GM19035 (cell line): ENCODE data around the gene ZNF565.
"Not testable (repeated sequence)": the region's sequence is repeated elsewhere in the genome, so short reads cannot be mapped to it uniquely, and the experiment has no call there.

Source experiments
- ATAC-seq: cut with Tn5 transposase; IDR thresholded peaks from one replicate; pipeline ENCODE4 v1.9.1; 2021; ENCODE audit not compliant: unreplicated experiment

ZNF565 gene

DNA sequence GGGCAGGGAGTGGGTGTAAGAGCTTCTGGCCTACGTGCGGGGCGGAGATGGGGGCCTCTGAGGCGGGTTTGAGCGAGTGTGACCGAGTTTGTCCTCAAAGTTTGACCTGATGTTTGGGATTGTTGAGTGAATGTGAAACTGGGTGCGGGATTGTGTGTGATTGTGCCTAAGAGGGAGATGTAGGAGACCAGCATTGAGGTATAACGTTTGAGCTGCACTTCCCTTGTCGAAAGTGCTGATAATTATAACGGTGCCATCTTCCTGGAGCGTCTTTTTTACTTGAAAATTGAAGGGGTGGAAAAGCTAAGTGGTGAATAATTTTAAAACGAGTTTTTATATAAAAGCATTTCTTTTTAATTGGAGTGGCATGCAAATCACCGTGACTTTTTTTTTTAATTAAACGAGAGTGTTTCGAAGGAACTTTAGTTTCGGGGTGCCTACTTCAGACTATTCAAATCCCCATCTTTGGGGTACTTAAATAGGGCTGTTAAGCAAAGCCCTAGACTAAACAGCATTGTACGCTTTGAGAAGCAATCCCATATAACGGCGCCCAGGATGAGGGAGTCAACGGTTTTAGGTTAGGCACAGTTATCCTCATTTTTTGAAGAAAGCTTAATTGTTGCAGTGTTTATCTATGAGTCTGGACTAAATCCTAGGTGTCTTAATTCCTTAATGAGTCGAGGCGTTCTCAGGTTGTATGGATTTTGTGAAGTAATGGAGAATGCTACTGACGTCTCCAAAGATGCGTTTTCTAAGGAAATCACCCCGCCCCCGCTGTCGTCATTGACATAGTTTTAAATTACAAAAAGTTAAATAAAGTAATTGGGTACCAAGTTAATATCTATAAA, 1.0 kb upstream of the ZNF565 start:
- no peak for ATAC-seq

- no peak for ATAC-seq
Measured at GRCh38 chr19:36212895-36213294, 1.6 kb downstream of the ZNF565 start.

DNA sequence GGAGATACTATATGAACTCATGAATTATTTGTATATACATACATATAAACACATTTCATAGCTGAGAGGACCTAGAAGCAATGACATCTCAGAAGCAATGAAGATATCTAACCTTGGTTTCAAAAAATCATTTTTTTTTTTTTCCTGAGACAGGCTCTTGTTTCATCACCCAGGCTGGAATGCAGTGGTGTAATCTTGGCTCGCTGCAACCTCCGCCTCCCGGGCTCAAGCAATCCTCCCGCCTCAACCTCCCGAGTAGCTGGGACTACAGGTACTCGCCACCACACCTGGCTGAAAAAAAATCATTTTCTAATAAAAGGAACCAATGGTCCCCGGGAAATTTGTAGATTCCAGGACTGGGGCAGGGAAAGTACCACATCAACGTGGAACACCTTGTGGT, 4.0 kb downstream of the ZNF565 start:
- ATAC-seq: no peak

- no peak for ATAC-seq
Measured at GRCh38 chr19:36209372-36209771, 5.1 kb downstream of the ZNF565 start.

GRCh38 chr19:36207605-36208252, 6.7 kb downstream of the ZNF565 start:
- ATAC-seq: peak; percentile 67

GRCh38 chr19:36203293-36203692, 11.2 kb downstream of the ZNF565 start:
- ATAC-seq: no peak

GRCh38 chr19:36201684-36202083, 12.8 kb downstream of the ZNF565 start:
- no peak for ATAC-seq

DNA sequence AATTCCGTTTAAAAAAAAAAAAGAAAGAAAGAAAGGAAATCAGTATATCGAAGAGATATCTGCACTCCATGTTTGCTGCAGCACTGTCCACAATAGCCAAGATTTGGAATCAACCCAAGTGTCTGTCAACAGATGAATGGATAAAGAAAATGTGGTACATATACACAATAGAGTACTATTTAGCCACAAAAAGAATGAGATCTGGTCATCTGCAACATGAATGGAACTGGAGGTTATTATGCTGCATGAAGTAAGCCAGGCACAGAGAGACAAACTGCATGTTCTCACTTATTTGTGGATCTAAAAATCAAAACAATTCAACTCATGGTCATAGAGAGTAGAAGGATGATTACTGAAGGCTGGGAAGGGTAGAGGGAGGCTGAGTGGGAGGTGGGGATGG, 16.3 kb downstream of the ZNF565 start:
- ATAC-seq: no peak

DNA sequence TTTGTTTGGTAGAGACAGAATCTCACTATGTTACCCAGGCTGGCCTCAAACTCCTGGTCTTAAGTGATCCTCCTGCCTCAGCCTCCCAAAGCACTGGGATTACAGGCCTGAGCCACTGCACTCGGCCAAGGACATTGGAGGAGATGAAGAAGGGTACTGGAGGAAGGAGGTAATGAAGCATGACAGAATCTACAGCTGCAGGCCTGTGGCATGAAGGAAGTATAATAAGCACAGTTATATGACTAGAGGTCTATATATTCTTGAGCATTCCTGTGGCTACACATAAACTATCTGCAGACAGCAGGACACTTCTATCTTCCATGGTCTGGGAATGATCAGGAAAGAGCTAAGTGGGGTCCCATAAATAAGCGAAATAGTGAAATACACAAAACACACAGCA, 18.2 kb downstream of the ZNF565 start:
- ATAC-seq: no peak

DNA sequence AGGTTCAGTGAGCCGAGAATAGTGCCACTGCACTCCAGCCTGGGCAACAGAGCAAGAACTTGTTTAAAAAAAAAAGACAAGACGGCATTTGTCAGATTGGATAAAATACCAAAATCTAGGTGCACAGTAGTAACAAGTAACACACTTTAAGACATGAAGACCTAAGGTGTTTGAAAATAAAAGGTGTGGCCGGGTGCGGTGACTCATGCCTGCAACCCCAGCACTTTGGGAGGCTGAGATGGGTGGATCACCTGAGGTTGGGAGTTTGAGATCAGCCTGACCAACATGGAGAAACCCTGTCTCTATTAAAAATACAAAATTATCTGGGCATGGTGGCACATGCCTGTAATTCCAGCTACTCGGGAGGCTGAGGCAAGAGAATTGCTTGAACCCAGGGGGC, 27.7 kb downstream of the ZNF565 start:
- ATAC-seq: not testable (repeated sequence)

DNA sequence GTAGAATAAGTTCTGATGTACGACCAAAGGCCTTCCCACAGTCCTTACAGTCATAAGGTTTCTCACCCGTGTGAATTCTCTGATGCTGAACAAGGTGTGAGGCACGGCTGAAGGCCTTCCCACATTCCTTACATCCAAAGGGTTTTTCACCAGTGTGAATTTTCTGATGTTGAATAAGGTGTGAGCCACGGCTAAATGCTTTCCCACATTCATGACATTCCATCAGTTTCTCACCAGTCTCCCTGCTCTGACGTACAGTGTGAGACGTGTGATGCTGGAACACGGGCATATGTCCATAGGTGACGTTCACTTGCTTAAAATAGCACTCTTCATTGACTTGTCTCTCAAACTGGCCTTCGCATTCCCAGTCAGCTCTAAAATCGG, 31.2 kb downstream of the ZNF565 start:
- no peak for ATAC-seq

DNA sequence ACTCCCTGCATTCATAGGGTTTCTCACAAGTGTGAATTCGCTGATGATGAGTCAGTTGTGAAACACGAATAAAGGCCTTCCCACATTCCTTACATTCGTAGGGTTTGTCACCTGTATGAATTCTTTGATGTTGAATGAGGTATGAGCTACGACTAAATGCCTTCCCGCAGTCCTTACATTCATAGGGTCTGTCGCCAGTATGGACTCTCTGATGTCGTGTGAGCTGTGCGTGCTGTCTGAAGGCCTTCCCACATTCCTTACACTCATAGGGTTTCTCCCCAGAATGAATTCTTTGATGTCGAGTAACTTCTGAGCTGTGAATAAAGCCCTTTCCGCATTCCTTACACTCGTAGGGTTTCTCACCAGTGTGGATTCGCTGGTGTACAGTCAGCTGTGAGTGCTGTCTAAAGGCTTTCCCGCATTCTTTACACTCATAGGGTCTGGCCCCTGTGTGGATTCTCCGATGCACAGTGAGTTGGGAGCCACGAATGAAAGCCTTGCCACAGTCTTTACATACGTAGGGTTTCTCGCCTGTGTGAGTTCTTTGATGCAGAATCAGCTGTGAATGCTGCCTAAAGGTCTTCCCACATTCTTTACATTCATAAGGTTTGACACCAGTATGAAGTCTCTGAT, 31.7 kb downstream of the ZNF565 start:
- ATAC-seq: no peak

DNA sequence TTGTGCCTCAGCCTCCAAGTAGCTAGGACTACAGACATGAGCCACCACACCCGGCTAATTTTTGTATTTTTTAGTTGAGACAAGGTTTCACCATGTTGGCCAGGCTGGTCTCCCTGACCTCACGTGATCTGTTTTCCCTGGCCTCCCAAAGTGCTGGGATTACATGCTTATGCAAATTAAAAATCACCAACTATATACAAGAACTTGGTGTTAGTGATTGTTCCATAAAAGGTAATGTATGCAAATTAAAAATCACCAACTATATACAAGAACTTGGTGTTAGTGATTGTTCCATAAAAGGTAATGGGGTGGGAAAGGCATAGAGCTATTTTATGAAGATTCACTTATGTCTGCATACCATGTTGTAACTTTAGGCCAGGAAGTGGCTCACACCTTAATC, 35.4 kb downstream of the ZNF565 start:
- ATAC-seq: not testable (repeated sequence)

- ATAC-seq: not testable (repeated sequence)
Measured at GRCh38 chr19:36173846-36174245, 40.6 kb downstream of the ZNF565 start.

- no peak for ATAC-seq
Measured at GRCh38 chr19:36172852-36173251, 41.6 kb downstream of the ZNF565 start.

- no peak for ATAC-seq
Measured at GRCh38 chr19:36169084-36169760, 45.2 kb downstream of the ZNF565 start.

- ATAC-seq: no peak
Measured at GRCh38 chr19:36163813-36164212, 50.7 kb downstream of the ZNF565 start.

DNA sequence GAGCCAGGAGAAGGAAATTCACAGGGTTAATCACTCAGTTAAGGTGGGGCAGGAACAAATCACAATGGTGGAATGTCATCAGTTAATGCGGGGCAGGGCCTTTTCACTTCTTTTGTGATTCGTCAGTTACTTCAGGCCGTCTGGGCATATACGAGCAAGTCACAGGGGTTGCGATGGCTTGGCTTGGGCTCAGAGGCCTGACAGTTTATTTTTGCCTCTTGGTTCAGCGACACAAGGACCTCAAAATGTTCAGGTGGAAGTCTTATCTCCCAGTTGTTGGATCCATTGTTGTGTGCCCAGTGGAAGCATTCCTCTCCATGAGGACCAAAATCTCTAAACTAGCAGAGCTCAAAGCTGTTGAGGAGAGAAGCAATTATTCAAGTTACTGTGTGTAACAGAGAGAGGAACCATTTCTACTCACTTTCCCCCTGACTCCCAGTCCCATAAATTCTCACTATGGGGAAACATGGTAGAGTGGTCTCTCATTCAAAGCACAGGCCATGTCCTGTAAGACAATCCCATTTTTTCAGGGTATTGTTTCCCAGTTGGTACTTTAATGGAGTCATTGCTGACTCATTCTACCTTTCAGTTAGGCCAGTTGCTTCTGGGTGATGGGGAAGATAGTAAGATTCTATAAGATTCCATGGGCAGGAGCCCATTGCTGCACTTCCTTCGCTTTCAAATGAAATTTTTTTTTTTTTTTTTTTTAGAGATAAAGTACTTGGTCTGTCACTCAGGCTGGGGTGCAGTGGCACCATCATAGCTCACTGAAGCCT, 53.5 kb downstream of the ZNF565 start:
- ATAC-seq: no peak

DNA sequence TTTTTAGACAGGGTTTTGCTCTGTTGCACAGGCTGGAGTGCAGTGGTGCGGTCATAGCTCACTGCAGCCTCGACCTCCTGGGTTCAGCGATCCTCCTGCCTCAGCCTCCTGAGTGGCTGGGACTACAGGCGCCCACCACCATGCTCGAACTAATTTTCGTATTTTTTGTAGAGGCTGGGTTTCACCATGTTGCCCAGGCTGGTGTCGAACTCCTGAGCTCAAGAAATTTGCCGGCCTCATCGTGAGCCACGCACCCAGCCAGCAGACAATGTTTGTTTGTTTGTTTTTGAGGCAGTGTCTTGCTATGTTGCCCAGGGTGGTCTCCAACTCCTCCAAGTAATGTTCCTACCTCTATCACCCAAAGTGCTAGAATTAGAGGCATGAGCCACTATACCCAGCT, 61.3 kb downstream of the ZNF565 start:
- no peak for ATAC-seq

DNA sequence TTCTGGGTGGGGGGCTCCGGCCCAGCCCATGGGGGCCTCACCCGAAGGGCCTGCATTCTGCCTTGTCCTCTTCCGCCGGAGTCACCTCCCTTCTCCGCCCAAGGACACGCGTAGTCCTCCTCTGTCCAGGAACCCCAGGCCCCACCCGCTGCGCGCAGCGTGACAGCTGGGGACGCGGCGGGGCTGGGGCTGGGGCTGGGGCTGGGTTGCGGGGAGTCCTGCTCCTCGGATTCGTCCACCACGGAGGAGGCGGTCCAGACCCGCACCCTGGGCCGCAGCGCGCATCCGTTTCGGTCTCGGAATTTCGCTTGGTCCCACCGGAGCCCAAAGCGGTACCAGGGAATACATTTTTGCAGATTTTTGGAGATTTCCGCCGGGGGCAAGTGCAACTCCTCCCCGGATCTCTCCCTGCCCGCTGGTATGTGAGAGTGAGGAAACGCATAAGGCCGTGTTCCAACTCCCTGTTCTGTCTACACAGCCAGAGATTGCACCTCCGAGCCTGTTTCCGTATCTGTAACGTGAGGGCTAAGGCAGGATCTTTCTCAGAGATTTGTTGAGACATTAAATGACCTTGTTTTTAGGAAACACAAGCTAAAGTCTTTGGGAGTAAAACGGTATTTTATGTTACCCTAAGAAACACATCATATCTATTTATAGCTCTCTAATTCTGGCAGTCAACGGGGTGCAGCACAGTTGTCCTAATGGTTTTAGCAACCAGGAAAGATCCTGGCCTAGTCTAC, 61.9 kb downstream of the ZNF565 start, which contains the start of gene COX7A1:
COX7A1 (minus strand) TSS at position 96 of the 740 bp plus-strand sequence; CDS start at position 56, 40 bp downstream.
- no peak for ATAC-seq
